Transverse colon (tissue), 4 donors: Measurements from ENCODE around the gene CASP2.

Source experiments
- CTCF ChIP-seq, 5 experiments: fragments of 200-600 bp in 3 of 5; fragments of 450-650 bp in 2 of 5; sonication (generic) in 3 of 5; IDR thresholded peaks; 1 replicate in 2 of 5; 2 replicates in 3 of 5; pipeline ENCODE4 v1.5.1; 2016 to 2017; ENCODE audit warnings: antibody characterized with exemption in 5 of 5, inconsistent platforms in 3 of 5, mild to moderate bottlenecking in 2 of 5, moderate library complexity in 1 of 5
- POLR2A ChIP-seq: fragments of 450-650 bp; IDR thresholded peaks from one replicate; pipeline ENCODE4 v1.6.1; 2016; ENCODE audit warnings: antibody characterized with exemption, mild to moderate bottlenecking, moderate library complexity
- POLR2AphosphoS5 ChIP-seq, 3 donors: sonication (generic); formaldehyde crosslinking; IDR thresholded peaks; one replicate each; pipeline ENCODE4 v1.6.1; 2016; ENCODE audit warnings: antibody characterized with exemption in 3 of 3

- TF ChIP-seq CTCF (IDR thresholded peaks at IDR 0.05) (peak in 2 of 5 experiments; percentile 36 to 40), POLR2AphosphoS5 (IDR thresholded peaks at IDR 0.05) (no peak), POLR2A (no peak)
Observed at GRCh38 chr7:143321734-143322133, 33.6 kb downstream of the CASP2 start.
